ENCODE data around the gene CAV1.

CAV1 gene

GRCh38 chr7:116560021-116560970, 35.5 kb downstream of the CAV1 start:
- DNase-seq: no peak

- DNase-seq: no peak
Observed at GRCh38 chr7:116561697-116562483, 37.1 kb downstream of the CAV1 start.

GRCh38 chr7:116562529-116563121, 37.8 kb downstream of the CAV1 start:
- DNase-seq: no peak

- no peak for DNase-seq
Observed at GRCh38 chr7:116565981-116566380, 41.1 kb downstream of the CAV1 start.

- DNase-seq: no peak
Observed at GRCh38 chr7:116566666-116567065, 41.8 kb downstream of the CAV1 start.

- DNase-seq: no peak
Observed at GRCh38 chr7:116569737-116570136, 44.9 kb downstream of the CAV1 start.

- no peak for DNase-seq
Observed at GRCh38 chr7:116570306-116570705, 45.5 kb downstream of the CAV1 start.

GRCh38 chr7:116571037-116571436, 46.2 kb downstream of the CAV1 start:
- no peak for DNase-seq

GRCh38 chr7:116571552-116571951, 46.7 kb downstream of the CAV1 start:
- DNase-seq: no peak

GRCh38 chr7:116572036-116572435, 47.2 kb downstream of the CAV1 start:
- no peak for DNase-seq

- no peak for DNase-seq
Observed at GRCh38 chr7:116573541-116573940, 48.7 kb downstream of the CAV1 start.

GRCh38 chr7:116574025-116574822, 49.4 kb downstream of the CAV1 start:
- no peak for DNase-seq

- no peak for DNase-seq
Observed at GRCh38 chr7:116575853-116576252, 51.0 kb downstream of the CAV1 start.

GRCh38 chr7:116576350-116577319, 51.8 kb downstream of the CAV1 start:
- DNase-seq: no peak

- DNase-seq: no peak
Observed at GRCh38 chr7:116577320-116577871, 52.6 kb downstream of the CAV1 start.

- no peak for DNase-seq
Observed at GRCh38 chr7:116578526-116578925, 53.7 kb downstream of the CAV1 start.

GRCh38 chr7:116579322-116579721, 54.5 kb downstream of the CAV1 start:
- DNase-seq: no peak

GRCh38 chr7:116579835-116580234, 55.0 kb downstream of the CAV1 start:
- DNase-seq: no peak

GRCh38 chr7:116582164-116582732, 57.4 kb downstream of the CAV1 start:
- DNase-seq: no peak

GRCh38 chr7:116582806-116583444, 58.1 kb downstream of the CAV1 start:
- no peak for DNase-seq

All from stimulated activated CD8-positive, alpha-beta memory T cell treated with anti-CD3 and anti-CD28 coated beads, Interleukin-4, amount 100 ng/mL, for 48 hours (primary cell).